Ishikawa (cell line): ENCODE results near the gene MTUS2.

Experiments used
- CEBPB ChIP-seq: IDR thresholded peaks from 2 replicates; pipeline ENCODE4 v1.6.1; 2012
- CREB1 ChIP-seq: IDR thresholded peaks from 2 replicates; pipeline ENCODE4 v1.6.1; 2012; ENCODE audit warnings: low read depth
- EGR1 ChIP-seq: IDR thresholded peaks from 2 replicates; pipeline ENCODE4 v1.6.1; 2012
- EP300 ChIP-seq: IDR thresholded peaks from 2 replicates; pipeline ENCODE4 v1.6.1; 2012; ENCODE audit warnings: borderline replicate concordance
- FOXM1 ChIP-seq: IDR thresholded peaks from 2 replicates; pipeline ENCODE4 v1.6.1; 2012; ENCODE audit warnings: low read depth, borderline replicate concordance
- MAX ChIP-seq: IDR thresholded peaks from 2 replicates; pipeline ENCODE4 v1.6.1; 2012
- NFIC ChIP-seq: IDR thresholded peaks from 2 replicates; pipeline ENCODE4 v1.6.1; 2012
- RAD21 ChIP-seq: IDR thresholded peaks from 2 replicates; pipeline ENCODE4 v1.6.1; 2012; ENCODE audit warnings: low read depth
- TAF1 ChIP-seq: IDR thresholded peaks from 2 replicates; pipeline ENCODE4 v1.6.1; 2012; ENCODE audit warnings: low read depth, mild to moderate bottlenecking
- TCF12 ChIP-seq: IDR thresholded peaks from 2 replicates; pipeline ENCODE4 v1.6.1; 2012; ENCODE audit warnings: low read depth
- TEAD4 ChIP-seq: IDR thresholded peaks from 2 replicates; pipeline ENCODE4 v1.6.1; 2012
- YY1 ChIP-seq: IDR thresholded peaks from 2 replicates; pipeline ENCODE4 v1.6.1; 2012; ENCODE audit warnings: low read depth
- ZBTB7A ChIP-seq: IDR thresholded peaks from 2 replicates; pipeline ENCODE4 v1.6.1; 2012; ENCODE audit warnings: low read depth
- TF ChIP-seq, protein P1 (sequence below): IDR thresholded peaks from 2 replicates; pipeline ENCODE4 v1.6.1; 2012
- TF ChIP-seq, protein P2 (sequence below): IDR thresholded peaks from 2 replicates; pipeline ENCODE4 v1.6.1; 2012; ENCODE audit warnings: low read depth, mild to moderate bottlenecking

Gene MTUS2

DNA sequence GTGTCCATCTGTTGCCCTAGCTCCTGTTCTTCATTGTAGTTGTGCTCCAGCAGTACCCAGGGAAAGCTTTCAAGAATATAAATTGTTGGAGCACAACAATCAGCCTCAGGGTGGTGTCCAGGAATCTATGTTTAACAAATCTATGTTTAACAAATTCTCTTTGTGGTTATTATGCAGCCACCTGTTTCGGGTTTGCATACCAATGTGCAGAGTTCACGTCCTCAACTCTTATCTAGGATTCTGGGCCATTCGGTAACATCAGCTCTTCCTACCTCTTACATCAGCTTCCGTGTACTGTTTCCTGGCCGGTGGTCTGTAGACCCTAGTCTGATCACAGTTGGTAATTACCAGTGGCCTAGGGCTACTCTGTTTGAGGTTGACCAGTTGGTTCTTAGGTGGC, 17.0 kb downstream of the MTUS2 start:
- TF ChIP-seq FOXM1: no peak
- no peak for TF ChIP-seq RAD21
- TF ChIP-seq TAF1: no peak
- TF ChIP-seq, protein P1, sequence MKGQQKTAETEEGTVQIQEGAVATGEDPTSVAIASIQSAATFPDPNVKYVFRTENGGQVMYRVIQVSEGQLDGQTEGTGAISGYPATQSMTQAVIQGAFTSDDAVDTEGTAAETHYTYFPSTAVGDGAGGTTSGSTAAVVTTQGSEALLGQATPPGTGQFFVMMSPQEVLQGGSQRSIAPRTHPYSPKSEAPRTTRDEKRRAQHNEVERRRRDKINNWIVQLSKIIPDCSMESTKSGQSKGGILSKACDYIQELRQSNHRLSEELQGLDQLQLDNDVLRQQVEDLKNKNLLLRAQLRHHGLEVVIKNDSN: no peak
- no peak for TF ChIP-seq TCF12
- TF ChIP-seq ZBTB7A: no peak
- no peak for TF ChIP-seq YY1
- no peak for TF ChIP-seq EP300
- TF ChIP-seq NFIC: no peak
- no peak for TF ChIP-seq CEBPB
- no peak for TF ChIP-seq TEAD4
- TF ChIP-seq CREB1: no peak
- no peak for TF ChIP-seq MAX
- TF ChIP-seq EGR1: no peak

GRCh38 chr13:28843639-28844038, 23.5 kb downstream of the MTUS2 start:
- TF ChIP-seq, protein P2, sequence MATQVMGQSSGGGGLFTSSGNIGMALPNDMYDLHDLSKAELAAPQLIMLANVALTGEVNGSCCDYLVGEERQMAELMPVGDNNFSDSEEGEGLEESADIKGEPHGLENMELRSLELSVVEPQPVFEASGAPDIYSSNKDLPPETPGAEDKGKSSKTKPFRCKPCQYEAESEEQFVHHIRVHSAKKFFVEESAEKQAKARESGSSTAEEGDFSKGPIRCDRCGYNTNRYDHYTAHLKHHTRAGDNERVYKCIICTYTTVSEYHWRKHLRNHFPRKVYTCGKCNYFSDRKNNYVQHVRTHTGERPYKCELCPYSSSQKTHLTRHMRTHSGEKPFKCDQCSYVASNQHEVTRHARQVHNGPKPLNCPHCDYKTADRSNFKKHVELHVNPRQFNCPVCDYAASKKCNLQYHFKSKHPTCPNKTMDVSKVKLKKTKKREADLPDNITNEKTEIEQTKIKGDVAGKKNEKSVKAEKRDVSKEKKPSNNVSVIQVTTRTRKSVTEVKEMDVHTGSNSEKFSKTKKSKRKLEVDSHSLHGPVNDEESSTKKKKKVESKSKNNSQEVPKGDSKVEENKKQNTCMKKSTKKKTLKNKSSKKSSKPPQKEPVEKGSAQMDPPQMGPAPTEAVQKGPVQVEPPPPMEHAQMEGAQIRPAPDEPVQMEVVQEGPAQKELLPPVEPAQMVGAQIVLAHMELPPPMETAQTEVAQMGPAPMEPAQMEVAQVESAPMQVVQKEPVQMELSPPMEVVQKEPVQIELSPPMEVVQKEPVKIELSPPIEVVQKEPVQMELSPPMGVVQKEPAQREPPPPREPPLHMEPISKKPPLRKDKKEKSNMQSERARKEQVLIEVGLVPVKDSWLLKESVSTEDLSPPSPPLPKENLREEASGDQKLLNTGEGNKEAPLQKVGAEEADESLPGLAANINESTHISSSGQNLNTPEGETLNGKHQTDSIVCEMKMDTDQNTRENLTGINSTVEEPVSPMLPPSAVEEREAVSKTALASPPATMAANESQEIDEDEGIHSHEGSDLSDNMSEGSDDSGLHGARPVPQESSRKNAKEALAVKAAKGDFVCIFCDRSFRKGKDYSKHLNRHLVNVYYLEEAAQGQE: no peak
- no peak for TF ChIP-seq TCF12
- no peak for TF ChIP-seq NFIC
- no peak for TF ChIP-seq EGR1
- TF ChIP-seq, protein P1: no peak
- no peak for TF ChIP-seq TEAD4
- no peak for TF ChIP-seq ZBTB7A
- no peak for TF ChIP-seq EP300
- TF ChIP-seq RAD21: no peak
- TF ChIP-seq TAF1: no peak
- no peak for TF ChIP-seq MAX

DNA sequence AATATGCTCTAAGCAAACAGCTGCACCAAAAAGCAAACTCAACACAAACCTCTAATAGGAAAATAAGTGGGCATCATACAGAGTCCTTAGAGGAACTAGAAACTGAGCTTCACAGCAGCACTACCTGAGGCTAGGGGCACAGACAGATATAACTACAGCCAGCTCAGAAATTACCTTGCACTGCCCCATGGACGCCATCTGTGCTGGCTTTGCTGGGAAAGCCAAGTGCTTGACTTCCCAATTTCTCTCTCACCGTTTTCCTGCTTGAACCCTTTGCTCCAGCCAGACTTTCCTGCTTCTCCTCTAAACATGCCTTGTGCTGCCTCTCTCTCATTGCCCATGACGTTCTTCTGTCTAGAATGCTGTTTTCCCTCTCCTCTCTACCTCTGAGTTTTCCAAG, 29.3 kb downstream of the MTUS2 start:
- TF ChIP-seq EP300: no peak

DNA sequence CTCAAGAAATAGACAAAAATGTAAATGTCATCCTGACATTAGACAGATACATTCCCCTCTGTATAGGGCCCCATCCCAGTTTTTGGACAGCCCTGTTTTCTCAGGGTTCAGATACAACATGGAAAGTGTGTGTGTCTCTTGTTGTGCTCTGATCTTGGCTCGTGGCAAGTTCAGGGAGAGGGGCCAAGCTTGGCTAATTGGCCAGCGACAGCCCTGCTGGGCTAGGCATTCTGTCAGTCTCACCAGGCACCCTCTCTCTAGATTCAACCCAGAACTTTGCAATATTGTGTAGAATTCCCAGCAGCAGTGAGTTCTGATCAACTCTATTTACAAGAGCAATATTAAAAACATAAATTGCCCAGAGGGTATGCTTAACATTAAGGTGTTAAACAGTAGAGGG, 30.1 kb downstream of the MTUS2 start:
- TF ChIP-seq, protein P1: no peak
- no peak for TF ChIP-seq TCF12
- no peak for TF ChIP-seq FOXM1
- no peak for TF ChIP-seq TEAD4
- no peak for TF ChIP-seq RAD21
- TF ChIP-seq ZBTB7A: no peak
- no peak for TF ChIP-seq TAF1
- no peak for TF ChIP-seq CEBPB
- no peak for TF ChIP-seq NFIC
- no peak for TF ChIP-seq EP300
- TF ChIP-seq, protein P2: no peak
- TF ChIP-seq YY1: no peak
- no peak for TF ChIP-seq EGR1
- no peak for TF ChIP-seq CREB1
- TF ChIP-seq MAX: no peak

DNA sequence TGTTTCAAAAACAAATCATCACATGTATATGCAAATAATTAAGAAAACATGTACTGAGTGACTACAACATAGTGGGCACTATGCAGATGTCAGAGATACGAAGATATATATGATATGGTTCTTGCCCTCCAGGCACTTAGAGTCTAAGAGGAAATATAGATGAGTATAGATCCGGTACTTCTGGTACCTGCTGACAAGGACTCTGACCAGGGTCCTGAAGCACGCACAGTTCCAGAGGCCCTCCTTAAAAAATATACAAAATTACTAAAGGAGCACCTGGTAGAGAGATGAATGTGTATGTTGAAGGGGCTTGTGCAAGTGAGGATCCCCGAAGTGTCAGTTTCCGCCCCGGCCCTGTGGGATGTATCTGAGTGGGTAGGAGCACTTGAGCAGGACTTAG, 31.3 kb downstream of the MTUS2 start:
- TF ChIP-seq RAD21 (no peak), EGR1 (no peak)
- TF ChIP-seq, protein P2: peak; percentile 76
